AG04449 (cell line): ENCODE data around the gene FFAR4.

ENCODE experiments used
- CTCF ChIA-PET: fragments of 350-600 bp; formaldehyde crosslinking; extraction: SDS; loops from one replicate; lab custom pipeline; 2021; ENCODE audit warnings: antibody characterized with exemption; lab: Yijun Ruan, JAX
- POLR2A ChIA-PET: fragments of 400-600, 350-600 bp; formaldehyde crosslinking; extraction: SDS; loops from one replicate; lab custom pipeline; 2020; ENCODE audit warnings: antibody characterized with exemption, inconsistent platforms; lab: Yijun Ruan, JAX
- DNase-seq: peaks from one replicate; pipeline ENCODE4 v3.0.0-alpha.2; 2010; ENCODE audit warnings: low read depth, low spot score
- H3K4me3 ChIP-seq: 2 replicates; pipeline ENCODE4 v1.5.1; 2011; ENCODE audit warnings: low read depth, mild to moderate bottlenecking, control low read depth, low read length
- CTCF ChIP-seq: IDR thresholded peaks from one replicate; pipeline ENCODE4 v1.5.1; 2011; ENCODE audit warnings: mild to moderate bottlenecking, moderate library complexity, low read length, control low read depth, inconsistent platforms; ENCODE audit not compliant: insufficient read depth; ENCODE audit errors: missing control alignments

Gene FFAR4

GRCh38 chr10:93570383-93570782, 3.9 kb downstream of the FFAR4 start:
- ChIA-PET CTCF (no interaction called here), POLR2A (no interaction called here)
- no peak overlapping the region for H3K4me3 ChIP-seq
- DNase-seq: no peak
- TF ChIP-seq CTCF: no peak

- ChIA-PET CTCF (no interaction called here), POLR2A (no interaction called here)
- no peak for TF ChIP-seq CTCF
- no peak overlapping the region for H3K4me3 ChIP-seq
- no peak for DNase-seq
Observed at GRCh38 chr10:93572606-93573005, 6.1 kb downstream of the FFAR4 start.

GRCh38 chr10:93573051-93573909, 6.8 kb downstream of the FFAR4 start:
- no peak overlapping the region for H3K4me3 ChIP-seq
- no peak for DNase-seq
- POLR2A ChIA-PET: no interaction called here
- CTCF ChIA-PET: no interaction called here
- TF ChIP-seq CTCF: no peak

GRCh38 chr10:93573924-93574323, 7.5 kb downstream of the FFAR4 start:
- CTCF ChIA-PET: interaction anchor here (0.9 kb wide), 1 partner anchor 10 kb away, joined by 3 read pairs; no protein-coding TSS in a partner anchor
- no peak overlapping the region for H3K4me3 ChIP-seq
- no peak for TF ChIP-seq CTCF

GRCh38 chr10:93576888-93577287, 10.4 kb downstream of the FFAR4 start:
- H3K4me3 ChIP-seq: no peak overlapping the region
- POLR2A ChIA-PET: no interaction called here
- CTCF ChIA-PET: no interaction called here
- DNase-seq: no peak
- TF ChIP-seq CTCF: no peak

More at GRCh38 chr10:93573924-93574323, 7.5 kb downstream of the FFAR4 start:
- POLR2A ChIA-PET: no interaction called here
- no peak for DNase-seq

GRCh38 chr10:93577565-93577964, 11.1 kb downstream of the FFAR4 start:
- CTCF ChIA-PET: no interaction called here

More at GRCh38 chr10:93577565-93577964, 11.1 kb downstream of the FFAR4 start:
- POLR2A ChIA-PET: no interaction called here
- DNase-seq: no peak
- H3K4me3 ChIP-seq: no peak overlapping the region
- TF ChIP-seq CTCF: no peak
